HL-60/S4 treated with phorbol 12-myristate 13-acetate at 8.2 ng/mL for 4 days and 3 days (cell line): ENCODE results near the gene DUS2.
"Not testable (repeated sequence)": the region's sequence is repeated elsewhere in the genome, so short reads cannot be mapped to it uniquely, and the experiment has no call there.

Source experiments
- in situ Hi-C: fragments of 300-500 bp; cut with MboI; formaldehyde crosslinking; loops from 2 replicates; pipeline ENCODE4 v1.15.0; 2022; ENCODE audit warnings: low sequenced_read_pairs

The DUS2 gene

DNA sequence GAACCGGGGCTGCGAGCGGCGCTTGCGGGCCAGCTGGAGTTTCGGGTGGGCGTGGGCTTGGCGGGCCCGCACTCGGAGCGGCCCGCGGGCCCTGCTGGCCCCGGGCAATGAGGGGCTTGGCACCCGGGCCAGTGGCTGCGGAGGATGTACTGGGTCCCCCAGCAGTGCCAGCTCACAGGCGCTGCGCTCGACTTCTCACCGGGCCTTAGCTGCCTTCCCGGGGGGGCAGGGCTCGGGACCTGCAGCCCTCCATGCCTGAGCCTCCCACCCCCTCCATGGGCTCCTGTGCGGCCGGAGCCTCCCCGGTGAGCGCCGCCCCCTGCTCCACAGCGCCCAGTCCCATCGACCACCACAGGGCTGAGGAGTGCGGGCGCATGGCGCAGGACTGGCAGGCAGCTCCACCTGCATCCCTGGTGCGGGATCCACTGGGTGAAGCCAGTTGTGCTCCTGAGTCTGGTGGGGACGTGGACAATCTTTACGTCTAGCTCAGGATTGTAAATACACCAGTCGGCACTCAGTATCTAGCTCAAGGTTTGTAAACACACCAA lies 24.8 kb upstream of the DUS2 start:
- in situ Hi-C loops, result not testable (repeated sequence)

DNA sequence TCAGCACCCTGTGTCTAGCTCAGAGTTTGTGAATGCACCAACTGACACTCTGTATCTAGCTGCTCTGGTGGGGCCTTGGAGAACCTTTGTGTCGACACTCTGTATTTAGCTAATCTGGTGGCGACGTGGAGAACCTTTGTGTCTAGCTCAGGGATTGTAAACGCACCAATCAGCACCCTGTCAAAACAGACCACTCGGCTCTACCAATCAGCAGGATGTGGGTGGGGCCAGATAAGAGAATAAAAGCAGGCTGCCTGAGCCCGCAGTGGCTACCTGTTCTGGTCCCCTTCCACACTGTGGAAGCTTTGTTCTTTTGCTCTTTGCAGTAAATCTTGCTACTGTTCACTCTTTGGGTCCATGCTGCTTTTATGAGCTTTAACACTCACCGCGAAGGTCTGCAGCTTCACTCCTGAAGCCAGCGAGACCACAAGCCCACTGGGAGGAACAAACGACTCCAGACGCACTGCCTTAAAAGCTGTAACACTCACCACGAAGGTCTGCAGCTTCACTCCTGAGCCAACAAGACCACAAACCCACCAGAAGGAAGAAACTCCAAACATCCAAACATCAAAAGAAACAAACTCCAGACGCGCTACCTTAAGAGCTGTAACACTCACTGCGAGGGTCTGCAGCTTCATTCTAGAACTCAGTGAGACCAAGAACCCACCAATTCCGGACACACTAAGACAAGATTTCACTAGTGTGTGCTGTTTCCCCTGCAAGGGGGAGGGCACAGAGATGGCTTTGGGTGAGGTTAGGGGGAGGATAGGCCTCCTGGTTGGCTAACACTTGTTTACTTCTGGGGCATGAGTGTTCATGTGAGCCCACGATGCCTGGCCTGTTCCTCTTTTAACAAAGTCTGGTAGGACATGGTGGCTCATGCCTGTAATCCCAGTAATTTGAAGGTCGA lies 24.1 kb upstream of the DUS2 start, which contains the start of gene DPEP2:
Gene DPEP2 (minus strand): TSS at position 706 of the 910 bp plus-strand sequence. CDS start 6,272 bp downstream, outside the sequence.
- in situ Hi-C loops, result not testable (repeated sequence)

DNA sequence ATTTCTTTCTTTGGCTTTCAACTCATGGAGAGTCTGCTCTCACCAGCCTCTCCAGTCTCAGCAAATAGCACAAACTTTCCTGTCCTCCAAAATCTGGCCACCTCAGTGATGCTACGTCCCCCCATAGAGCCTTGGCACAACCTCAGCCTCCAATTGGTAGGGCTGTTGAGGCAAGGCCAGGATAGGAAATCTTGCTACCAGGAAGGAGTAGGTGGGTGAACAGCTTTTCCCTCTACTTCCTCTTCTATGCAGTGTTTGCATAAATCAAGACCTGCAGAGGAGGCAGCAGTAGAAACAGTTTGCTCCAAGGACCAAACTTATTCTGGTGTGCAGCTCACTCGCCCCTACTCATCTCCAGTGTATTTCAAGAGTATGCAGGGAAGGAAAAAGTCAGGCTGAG lies 23.1 kb upstream of the DUS2 start:
- in situ Hi-C loops, result no loop called here

DNA sequence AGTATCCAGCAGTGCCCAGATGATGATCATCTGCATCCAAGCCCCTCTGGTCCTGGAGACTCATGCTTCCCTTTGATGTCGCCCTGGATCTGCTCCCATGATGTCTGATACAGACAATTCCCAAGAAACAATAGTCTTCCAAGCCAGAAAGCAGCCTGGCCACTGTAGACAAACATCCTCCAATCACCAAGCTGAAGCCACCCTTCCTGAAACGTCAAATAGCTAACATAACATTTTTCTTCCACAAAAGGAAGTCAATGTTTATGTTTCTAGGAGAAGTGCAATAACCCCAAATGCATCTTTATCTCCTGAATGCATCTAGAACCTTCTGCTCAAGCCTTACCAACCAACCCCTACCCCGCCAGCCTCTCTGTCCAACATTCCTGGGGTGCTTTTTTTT lies 22.6 kb upstream of the DUS2 start:
- in situ Hi-C loops, result no loop called here

DNA sequence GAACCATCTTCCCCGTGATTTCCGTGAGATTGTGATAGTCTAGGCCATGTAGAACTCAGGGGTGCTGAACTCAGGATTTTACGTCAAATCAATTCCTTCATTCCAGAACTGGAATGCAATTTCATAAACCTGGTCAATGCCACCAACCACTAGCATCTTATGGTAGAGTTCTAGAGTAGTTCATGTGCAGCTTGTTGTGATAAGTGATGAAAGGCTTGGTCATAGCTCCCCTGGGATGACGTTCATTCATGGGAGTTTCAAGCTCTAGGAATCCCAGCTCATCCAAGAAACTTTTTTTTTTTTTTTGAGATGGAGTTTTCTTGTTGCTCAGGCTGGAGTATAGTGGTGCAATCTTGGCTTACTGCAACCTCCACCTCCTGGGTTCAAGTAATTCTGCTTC lies 20.1 kb upstream of the DUS2 start:
- in situ Hi-C loops, result no loop called here

DNA sequence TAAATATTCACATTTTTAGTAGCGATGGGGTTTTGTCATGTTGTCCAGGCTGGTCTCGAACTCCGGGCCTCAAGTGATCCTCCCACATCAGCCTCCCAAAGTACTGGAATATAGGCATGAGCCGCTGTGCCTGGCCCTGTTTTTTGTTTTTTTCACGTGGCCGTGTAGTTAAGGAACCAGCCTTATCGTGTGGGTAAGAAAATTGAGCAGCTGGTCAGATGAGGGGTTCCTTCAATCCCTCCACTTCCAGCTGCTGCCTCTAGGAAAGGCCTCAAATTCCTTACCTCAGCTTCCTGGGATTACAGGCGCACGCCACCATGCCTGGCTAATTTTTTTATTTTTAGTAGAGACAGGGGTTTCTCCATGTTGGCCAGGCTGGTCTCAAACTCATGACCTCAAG lies 17.9 kb upstream of the DUS2 start:
- in situ Hi-C loops, result no loop called here

DNA sequence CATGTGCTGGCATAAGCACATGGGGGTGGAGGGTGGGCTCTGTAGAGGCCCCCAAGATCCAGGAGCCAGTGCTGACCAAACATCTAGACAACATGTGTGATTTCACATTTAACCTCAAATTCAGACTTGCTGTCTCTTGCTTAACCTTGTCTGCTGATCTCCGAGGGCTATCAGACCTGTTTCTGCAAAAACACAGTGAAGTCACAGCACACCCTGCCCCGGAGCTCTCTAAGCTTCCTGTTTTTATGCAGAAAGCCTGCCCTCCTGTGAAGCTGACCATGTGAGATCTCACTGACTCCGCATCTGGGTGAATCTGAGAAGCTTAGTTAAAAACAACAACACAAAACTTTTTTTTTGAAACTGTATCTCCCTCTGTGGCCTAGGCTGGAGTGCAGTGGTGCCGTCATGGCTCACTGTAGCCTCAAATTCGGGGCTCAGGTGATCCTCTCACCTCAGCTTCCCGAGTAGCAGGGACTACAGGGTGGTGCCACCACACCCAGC lies 17.2 kb upstream of the DUS2 start:
- in situ Hi-C loops, result no loop called here

DNA sequence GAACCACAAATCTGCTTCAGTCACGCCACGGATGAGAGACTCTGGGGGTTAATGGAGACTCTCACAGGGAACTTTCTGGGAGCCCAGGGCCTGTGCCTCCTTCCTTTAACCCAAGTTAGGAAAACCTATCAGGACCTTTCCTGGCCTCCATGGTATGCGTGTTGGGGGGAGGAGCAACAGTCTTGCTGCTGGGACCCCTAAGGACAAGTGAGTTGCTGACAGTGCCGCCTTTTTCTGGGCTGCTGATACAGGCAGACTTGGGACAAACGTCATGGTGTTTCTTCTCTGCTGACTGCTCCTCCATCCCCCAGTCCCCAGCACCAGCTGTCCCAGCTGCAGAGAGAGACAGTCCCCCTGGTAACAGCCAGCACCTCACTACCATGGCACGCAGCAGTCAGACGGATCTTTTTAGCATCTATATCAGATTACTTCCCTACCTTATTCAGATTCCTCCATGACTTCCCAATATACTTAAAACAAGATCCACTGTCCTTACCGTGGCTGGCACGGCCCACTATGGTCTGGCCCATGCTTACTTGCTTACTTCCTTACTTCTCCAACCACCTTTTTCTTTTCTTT lies 13.8 kb upstream of the DUS2 start:
- in situ Hi-C loops, result no loop called here

DNA sequence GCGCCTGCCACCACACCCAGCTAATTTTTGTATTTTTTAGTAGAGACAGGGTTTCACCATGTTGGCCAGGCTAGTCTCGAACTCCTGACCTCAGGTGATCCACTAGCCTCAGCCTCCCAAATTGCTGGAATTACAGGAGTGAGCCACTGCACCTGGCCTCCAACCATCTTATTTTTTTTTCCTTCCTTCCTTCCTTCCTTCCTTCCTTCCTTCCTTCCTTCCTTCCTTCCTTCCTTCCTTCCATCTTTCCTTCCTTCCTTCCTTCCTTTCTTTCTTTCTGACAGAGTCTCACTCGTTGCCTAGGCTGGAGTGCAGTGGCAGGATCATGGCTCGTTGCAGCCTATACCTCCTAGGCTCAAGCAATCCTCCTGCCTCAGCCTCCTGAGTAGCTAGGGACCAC lies 13.2 kb upstream of the DUS2 start:
- in situ Hi-C loops, result not testable (repeated sequence)

DNA sequence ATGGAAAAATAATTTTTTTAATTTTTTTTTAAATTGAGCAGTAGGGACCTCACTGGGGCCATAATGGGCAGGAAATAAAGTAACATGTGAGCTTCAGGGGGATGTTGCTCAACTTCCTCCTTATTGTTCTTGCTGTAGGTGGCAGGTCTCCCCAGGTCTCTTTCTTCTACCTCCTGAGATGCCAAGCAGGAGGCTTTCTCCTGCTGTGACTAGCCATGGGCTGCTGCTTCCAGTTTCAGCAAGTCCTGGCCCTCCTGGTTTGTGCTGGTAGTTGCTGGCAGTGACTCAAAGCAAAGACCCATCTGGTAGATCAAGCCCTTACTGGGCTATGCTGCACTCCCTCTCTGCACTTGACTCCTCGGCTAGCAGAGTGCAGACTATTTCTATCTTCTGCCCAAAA lies 9.6 kb upstream of the DUS2 start:
- in situ Hi-C loops, result no loop called here

DNA sequence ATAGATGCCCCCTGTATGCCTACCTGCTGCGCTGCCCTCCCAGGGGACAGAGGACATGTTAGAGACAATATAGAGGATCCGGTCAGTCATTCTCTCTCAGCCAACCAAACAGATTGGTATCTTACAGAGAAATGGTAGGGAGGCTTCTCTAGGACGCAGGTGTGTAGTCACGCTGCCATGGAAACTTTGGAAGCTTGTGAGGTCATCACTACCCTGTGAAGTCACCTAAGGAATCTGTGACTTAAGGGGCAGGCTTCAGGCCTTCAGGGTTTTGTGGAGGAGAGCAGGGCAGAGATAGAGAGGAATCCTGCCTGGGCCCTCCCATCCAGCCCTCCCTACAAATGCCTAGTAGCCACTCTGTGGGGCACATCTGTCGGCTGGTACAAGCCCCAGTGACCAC lies 7.4 kb upstream of the DUS2 start, which contains the start of gene DPEP2NB:
Gene DPEP2NB (minus strand): TSS at position 231 of the 400 bp plus-strand sequence. CDS start 141 bp downstream, at position 90.
- in situ Hi-C loops, result no loop called here

DNA sequence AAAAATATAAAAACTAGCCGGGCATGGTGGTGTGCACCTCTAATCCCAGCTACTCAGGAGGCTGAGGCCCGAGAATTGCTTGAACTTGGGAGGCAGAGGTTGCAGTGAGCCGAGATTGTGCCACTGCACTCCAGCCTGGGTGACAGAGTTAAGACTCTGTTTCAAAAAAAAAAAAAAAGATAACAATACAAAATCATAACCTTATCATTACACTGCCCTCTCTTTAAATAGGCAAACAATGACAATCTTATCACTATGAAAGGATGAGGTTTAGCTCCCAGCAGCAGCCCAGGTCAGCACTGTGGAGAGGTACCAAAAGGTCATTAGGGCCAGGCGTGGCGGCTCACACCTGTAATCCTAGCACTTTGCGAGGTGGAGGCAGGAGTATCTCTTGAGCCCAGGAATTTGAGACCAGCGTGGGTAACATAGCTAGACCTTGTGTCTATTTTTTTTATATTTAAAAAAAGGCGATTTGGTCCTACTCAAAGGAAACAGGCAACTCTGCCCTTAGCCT lies 3.9 kb upstream of the DUS2 start:
- in situ Hi-C loops, result no loop called here

DNA sequence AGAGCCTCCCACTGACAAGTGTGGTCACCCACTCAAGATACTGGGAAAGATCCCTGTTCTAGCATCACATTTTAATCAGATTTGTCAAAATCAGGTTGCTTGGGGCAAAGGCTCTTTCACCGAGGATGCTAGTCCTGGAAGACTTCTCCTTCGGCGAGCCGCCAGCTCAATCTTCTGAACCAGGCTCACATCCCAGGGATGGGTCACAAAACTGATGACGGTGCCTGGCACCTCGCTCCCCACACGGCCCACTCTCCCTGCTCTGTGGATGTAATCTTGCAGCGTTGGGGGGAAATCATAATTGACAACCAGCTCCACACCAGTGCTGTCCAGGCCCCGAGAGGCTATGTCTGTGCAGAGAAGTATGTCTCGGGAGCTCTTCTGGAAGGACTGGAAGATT lies 1.6 kb upstream of the DUS2 start:
- in situ Hi-C loops, result no loop called here

DNA sequence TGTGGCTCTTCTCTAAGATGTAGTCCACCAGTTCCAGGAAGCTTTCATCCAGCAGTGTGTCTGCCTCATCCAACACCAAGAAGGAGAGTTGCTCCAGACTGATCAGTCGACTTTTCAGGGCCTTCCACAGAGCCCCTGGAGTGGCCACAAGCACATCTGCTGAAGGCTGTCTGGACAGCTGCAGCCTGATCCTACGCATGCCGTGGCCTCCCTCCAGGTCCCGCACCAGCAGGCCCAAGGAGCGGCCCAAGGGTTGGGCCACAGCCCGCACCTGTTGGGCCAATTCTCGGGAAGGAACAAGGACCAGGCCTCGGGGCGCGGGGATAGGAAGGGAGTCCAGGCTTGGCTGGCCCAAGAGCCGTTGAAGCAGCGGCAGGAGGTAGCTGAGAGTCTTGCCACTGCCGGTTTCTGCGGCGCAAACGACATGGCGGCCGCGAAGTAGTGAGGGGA lies 781 bp upstream of the DUS2 start:
- in situ Hi-C loops, result no loop called here

DNA sequence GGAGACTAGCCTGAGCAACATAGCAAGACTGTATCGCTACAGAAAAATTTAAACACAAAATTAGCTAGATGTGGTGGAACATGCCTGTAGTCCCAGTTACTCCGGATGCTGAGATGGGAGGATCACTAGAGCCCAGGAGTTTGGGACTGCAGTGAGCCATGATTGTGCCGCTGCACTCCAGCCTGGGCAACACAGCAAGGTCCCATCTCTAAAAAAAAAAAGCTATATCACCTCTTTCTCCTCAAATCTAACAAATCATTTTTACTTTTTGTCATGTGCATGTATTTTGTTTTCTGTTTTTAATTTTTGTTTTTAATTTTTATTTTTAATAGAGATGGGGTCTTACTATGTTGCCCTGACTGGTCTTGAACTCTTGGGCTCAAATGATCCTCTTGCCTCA lies 5.9 kb downstream of the DUS2 start:
- in situ Hi-C loops, result no loop called here

DNA sequence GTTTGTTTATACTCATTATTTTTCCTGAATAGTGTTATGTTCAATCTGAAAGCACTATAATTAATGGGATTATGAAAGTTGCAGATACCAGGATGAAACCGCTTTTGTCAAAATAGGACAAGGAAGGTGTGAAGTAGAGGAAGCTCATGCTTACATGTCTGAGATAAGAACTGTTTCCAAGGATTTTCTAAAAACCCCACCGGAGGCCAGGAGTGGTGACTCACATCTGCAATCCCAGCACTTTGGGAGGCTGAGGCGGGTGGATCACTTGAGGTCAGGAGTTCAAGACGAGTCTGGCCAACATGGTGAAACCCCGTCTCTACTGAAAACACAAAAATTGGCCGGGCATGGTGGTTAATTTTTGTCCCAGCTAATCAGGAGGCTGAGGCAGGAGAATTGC lies 7.0 kb downstream of the DUS2 start:
- in situ Hi-C loops, result not testable (repeated sequence)

DNA sequence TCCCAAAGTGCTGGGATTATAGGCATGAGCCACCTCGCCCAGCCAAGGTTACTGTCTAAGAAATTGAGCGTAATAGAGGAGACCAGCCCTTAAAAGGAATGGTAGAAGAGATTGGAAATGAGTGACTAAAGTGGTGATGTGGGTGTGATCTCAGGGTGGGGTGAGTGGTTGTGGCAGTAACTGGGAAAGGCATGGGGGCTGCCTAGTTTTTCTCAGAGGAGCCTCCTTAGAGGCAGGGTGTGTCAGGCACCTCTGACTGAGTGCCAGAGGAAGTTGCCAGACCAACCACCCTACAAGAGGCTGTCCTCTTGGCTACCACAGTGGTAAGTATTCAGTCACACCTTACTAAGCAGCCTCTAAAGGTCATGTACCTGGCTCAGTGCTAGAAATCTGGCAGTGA lies 8.9 kb downstream of the DUS2 start:
- in situ Hi-C loops, result no loop called here

DNA sequence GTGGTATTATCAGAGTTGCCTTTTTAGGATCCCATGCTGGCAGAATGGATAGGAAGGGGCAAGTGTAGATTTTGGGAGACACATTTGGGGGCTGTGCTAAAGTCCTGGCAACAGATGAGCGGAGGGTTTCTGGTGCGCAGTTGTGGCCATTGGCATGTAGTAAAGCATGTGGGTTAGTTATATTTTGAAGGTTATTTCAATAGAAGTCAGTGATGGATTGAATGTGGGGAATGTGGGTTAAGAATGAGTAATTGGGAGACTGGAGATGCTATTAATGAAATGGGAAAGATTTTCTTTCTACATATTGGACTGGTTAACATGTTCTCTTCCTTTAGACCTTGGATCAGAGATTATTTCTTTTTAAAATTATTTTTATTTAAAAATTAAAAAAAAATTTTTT lies 10.0 kb downstream of the DUS2 start:
- in situ Hi-C loops, result no loop called here

DNA sequence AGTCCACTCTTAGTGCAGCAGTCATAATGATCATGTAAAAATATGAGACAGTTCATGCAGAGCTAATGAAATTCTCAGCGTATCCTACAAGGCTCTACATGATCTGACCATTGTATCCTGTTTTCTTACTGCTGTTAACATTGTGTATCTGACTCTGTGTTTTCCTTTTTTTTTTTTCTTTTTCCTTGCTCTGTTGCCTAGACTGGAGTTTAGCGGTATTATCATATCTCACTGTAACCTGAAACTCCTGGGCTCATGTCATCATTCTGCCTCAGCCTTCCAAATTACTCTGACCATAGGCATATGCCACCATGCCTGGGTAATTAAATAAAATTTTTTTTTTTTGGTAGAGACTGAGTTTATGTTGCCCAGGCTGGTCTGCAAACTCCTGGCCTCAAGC lies 12.1 kb downstream of the DUS2 start:
- in situ Hi-C loops, result loop anchor here (5.0 kb wide), 1 partner anchor 43 kb away; no protein-coding TSS in a partner anchor

DNA sequence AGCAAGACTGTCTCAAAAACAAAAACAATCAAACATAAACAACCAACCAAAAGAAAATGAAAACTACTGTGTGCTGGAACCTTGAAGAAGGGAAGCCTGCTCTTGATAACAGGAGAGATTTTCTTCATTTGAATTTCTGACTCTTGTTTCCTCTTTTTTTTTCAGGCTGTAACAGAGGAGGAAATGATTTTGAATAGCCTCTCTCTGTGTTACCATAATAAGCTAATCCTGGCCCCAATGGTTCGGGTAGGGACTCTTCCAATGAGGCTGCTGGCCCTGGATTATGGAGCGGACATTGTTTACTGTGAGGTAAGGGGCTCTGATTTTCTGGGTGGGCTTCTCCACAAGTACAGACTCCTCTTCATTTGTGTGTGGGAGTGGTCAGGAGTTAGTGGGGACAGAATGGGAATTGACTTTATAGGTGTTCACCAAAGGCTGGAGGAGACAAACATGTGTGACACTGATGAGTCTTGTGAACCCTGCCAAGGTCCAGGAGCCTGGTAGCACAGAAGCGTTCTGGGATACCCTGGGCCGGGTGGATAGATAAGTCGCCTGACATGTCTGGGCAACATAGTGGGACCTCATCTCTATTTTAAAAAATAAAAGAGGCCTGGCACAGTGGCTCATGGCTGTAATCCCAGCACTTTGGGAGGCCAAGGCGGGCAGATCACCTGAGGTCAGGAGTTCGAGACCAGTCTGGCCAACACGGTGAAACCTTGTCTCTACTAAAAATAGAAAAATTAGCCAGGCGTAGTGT lies 14.9 kb downstream of the DUS2 start:
- in situ Hi-C loops, result loop anchor here (5.0 kb wide), 1 partner anchor 46 kb away; no protein-coding TSS in a partner anchor
